Measurements from ENCODE around the gene F8. TPM values are rescaled to one million over a fixed set of nuclear protein-coding genes. Genes with fewer than 3 reads are reported as not detected.

Gene F8
- total and polyA plus RNA-seq, 9 of the 15 experiments (the other 6 are each of a cell fraction or from before 2014, with no cell fraction given) = 0.41 to 3.8 (median 0.91) TPM

GRCh38 chrX:154961947-154962346, 60.6 kb downstream of the F8 start:
- ATAC-seq (no peak), FAIRE-seq (no peak), DNase-seq (ENCODE audit: extremely low read depth in 1 of 4, low spot score in 3 of 4) (no peak)
- Histone ChIP-seq H3K9me3 (replicated peaks; ENCODE audit: control insufficient read depth, insufficient read depth, low read depth, low read length) (no peaks in the 10 kb centered on the region), H3K4me1 (replicated peaks in 1 of 2; ENCODE audit: control insufficient read depth in 2 of 2, insufficient read depth in 2 of 2, low read length in 2 of 2) (no peaks in the 10 kb centered on the region), H3K9ac (ENCODE audit: insufficient read depth in 1 of 2, low read depth in 2 of 2, low read length in 2 of 2) (no peak overlapping the region), H3K27ac (ENCODE audit: extremely low read depth, low read depth, low read length) (no peak overlapping the region), H3K4me3 (no peak overlapping the region), H2AFZ (ENCODE audit: low read depth, low read length) (no peak overlapping the region), H3K27me3 (ENCODE audit: control insufficient read depth in 2 of 2, insufficient read depth in 2 of 2, low read length in 2 of 2) (no peaks in the 10 kb centered on the region), H3K4me2 (ENCODE audit: insufficient read depth, low read length) (no peak overlapping the region), H3K79me2 (ENCODE audit: control insufficient read depth, insufficient read depth, low read length) (no peaks in the 10 kb centered on the region), H3K36me3 (ENCODE audit: control insufficient read depth, insufficient read depth, low read length) (no peaks in the 10 kb centered on the region), H4K20me1 (replicated peaks; ENCODE audit: control insufficient read depth, insufficient read depth, low read length) (no peaks in the 10 kb centered on the region), H3K9me1 (ENCODE audit: control insufficient read depth, insufficient read depth, low read length) (no peaks in the 10 kb centered on the region)
- in situ Hi-C loops (cut with MboI) (no loop called here), intact Hi-C loops (cut with micrococcal nuclease) (no loop called here)
- POLR2A ChIA-PET = no interaction called here
- no TSS peak for BruUV-seq (replicated peaks)
- CTCF ChIA-PET (ENCODE audit: low intra/inter-chr PET ratio) = no interaction called here
- TF ChIP-seq ZNF780A (CRISPR knock-in tag; IDR thresholded peaks at IDR 0.05) (no peak), BRF2 (IDR thresholded peaks at IDR 0.05; ENCODE audit: borderline replicate concordance, insufficient read depth, insufficient read length) (no peak), PML (IDR thresholded peaks at IDR 0.05; ENCODE audit: low read length) (no peak), CEBPB (tag; IDR thresholded peaks at IDR 0.05) (no peak), ZNF707 (CRISPR knock-in tag; conservative IDR thresholded peaks at IDR 0.05) (no peak), ZNF24 (IDR thresholded peaks at IDR 0.05) (no peak), SOX6 (IDR thresholded peaks at IDR 0.05) (no peak), CBX1 (IDR thresholded peaks at IDR 0.05; ENCODE audit: low read depth) (no peak), ARID2 (IDR thresholded peaks at IDR 0.05) (no peak), YBX1 (IDR thresholded peaks at IDR 0.05) (no peak), PPARD (CRISPR knock-in tag; IDR thresholded peaks at IDR 0.05) (no peak), CUX1 (CRISPR knock-in tag; IDR thresholded peaks at IDR 0.05) (no peak)
- TF ChIP-seq, protein P1, sequence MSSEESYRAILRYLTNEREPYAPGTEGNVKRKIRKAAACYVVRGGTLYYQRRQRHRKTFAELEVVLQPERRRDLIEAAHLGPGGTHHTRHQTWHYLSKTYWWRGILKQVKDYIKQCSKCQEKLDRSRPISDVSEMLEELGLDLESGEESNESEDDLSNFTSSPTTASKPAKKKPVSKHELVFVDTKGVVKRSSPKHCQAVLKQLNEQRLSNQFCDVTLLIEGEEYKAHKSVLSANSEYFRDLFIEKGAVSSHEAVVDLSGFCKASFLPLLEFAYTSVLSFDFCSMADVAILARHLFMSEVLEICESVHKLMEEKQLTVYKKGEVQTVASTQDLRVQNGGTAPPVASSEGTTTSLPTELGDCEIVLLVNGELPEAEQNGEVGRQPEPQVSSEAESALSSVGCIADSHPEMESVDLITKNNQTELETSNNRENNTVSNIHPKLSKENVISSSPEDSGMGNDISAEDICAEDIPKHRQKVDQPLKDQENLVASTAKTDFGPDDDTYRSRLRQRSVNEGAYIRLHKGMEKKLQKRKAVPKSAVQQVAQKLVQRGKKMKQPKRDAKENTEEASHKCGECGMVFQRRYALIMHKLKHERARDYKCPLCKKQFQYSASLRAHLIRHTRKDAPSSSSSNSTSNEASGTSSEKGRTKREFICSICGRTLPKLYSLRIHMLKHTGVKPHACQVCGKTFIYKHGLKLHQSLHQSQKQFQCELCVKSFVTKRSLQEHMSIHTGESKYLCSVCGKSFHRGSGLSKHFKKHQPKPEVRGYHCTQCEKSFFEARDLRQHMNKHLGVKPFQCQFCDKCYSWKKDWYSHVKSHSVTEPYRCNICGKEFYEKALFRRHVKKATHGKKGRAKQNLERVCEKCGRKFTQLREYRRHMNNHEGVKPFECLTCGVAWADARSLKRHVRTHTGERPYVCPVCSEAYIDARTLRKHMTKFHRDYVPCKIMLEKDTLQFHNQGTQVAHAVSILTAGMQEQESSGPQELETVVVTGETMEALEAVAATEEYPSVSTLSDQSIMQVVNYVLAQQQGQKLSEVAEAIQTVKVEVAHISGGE (CRISPR knock-in tag; IDR thresholded peaks at IDR 0.05) = no peak

All from K562 (cell line).